ENCODE results near the gene HIVEP1. TPM values are rescaled to one million over a fixed set of nuclear protein-coding genes. Genes with fewer than 3 reads are reported as not detected.
A peak's percentile ranks its signal among the peaks of the same experiment; 100 is the strongest.

The HIVEP1 gene
- total RNA-seq, 2 experiments from 2014 or later, result 21.7 to 27.8 TPM

- H3K27ac Mint-ChIP-seq, result peak overlapping the region; percentile 60
- DNase-seq, result no peak
- ChIA-PET CTCF (no interaction called here), POLR2A (interaction anchor here (1.5 kb wide), 1 partner anchor 39 kb away, joined by 5 read pairs; no protein-coding TSS in a partner anchor)
- H3K36me3 Mint-ChIP-seq (ENCODE audit: low read depth), result peaks cover 7% of the 10 kb centered on the region
- peaks cover 66% of the 10 kb centered on the region for H3K4me1 Mint-ChIP-seq
- no peak overlapping the region for H3K4me3 Mint-ChIP-seq
- H3K9me3 Mint-ChIP-seq, result no peaks in the 10 kb centered on the region
- H3K27me3 Mint-ChIP-seq, result no peaks in the 10 kb centered on the region
Observed at GRCh38 chr6:12048609-12049008, 36.5 kb downstream of the HIVEP1 start.

GRCh38 chr6:12049165-12049564, 37.1 kb downstream of the HIVEP1 start:
- no peak for DNase-seq
- CTCF ChIA-PET, result no interaction called here

GRCh38 chr6:12051861-12052368, 39.8 kb downstream of the HIVEP1 start:
- peak overlapping the region; percentile 69 for H3K27ac Mint-ChIP-seq
- CTCF ChIA-PET, result interaction anchor here (1.2 kb wide), 2 partner anchors 11 to 14 kb away, joined by 3 to 5 read pairs; no protein-coding TSS in a partner anchor
- H3K27me3 Mint-ChIP-seq, result no peaks in the 10 kb centered on the region
- peak overlapping the region; percentile 12 for H3K4me3 Mint-ChIP-seq
- peaks cover 50% of the 10 kb centered on the region for H3K4me1 Mint-ChIP-seq
- no peaks in the 10 kb centered on the region for H3K9me3 Mint-ChIP-seq
- POLR2A ChIA-PET, result interaction anchor here (0.6 to 1.3 kb wide), 4 partner anchors 12 to 42 kb away, joined by 3 to 6 read pairs (median 4); no protein-coding TSS in a partner anchor
- H3K36me3 Mint-ChIP-seq (ENCODE audit: low read depth), result no peaks in the 10 kb centered on the region
- peak; percentile 68 for DNase-seq

More at GRCh38 chr6:12049165-12049564, 37.1 kb downstream of the HIVEP1 start:
- no peaks in the 10 kb centered on the region for H3K27me3 Mint-ChIP-seq
- H3K27ac Mint-ChIP-seq, result peak overlapping the region; percentile 60
- no peak overlapping the region for H3K4me3 Mint-ChIP-seq
- H3K4me1 Mint-ChIP-seq, result peaks cover 61% of the 10 kb centered on the region
- POLR2A ChIA-PET, result interaction anchor here (1.5 kb wide), 1 partner anchor 39 kb away, joined by 5 read pairs; no protein-coding TSS in a partner anchor
- peaks cover 3% of the 10 kb centered on the region for H3K36me3 Mint-ChIP-seq (ENCODE audit: low read depth)
- H3K9me3 Mint-ChIP-seq, result no peaks in the 10 kb centered on the region

- Mint-ChIP-seq H3K4me3 (no peak overlapping the region), H3K27me3 (no peaks in the 10 kb centered on the region), H3K9me3 (no peaks in the 10 kb centered on the region), H3K4me1 (peaks cover 34% of the 10 kb centered on the region), H3K27ac (no peak overlapping the region), H3K36me3 (ENCODE audit: low read depth) (peaks cover 5% of the 10 kb centered on the region)
- CTCF ChIA-PET, result no interaction called here
- DNase-seq, result no peak
- POLR2A ChIA-PET, result interaction anchor here (1.1 kb wide), 1 partner anchor 48 kb away, joined by 3 read pairs; no protein-coding TSS in a partner anchor
Observed at GRCh38 chr6:12058172-12058961, 46.3 kb downstream of the HIVEP1 start.

GRCh38 chr6:12060780-12061609, 48.9 kb downstream of the HIVEP1 start:
- Mint-ChIP-seq H3K27me3 (no peaks in the 10 kb centered on the region), H3K36me3 (ENCODE audit: low read depth) (peaks cover 8% of the 10 kb centered on the region), H3K4me3 (peak overlapping the region; percentile 71), H3K9me3 (no peaks in the 10 kb centered on the region), H3K4me1 (peaks cover 58% of the 10 kb centered on the region), H3K27ac (peak overlapping the region; percentile 50)
- DNase-seq, result peak; percentile 76
- ChIA-PET POLR2A (no interaction called here), CTCF (no interaction called here)

GRCh38 chr6:12062605-12063004, 50.5 kb downstream of the HIVEP1 start:
- DNase-seq, result no peak
- no peaks in the 10 kb centered on the region for H3K9me3 Mint-ChIP-seq
- POLR2A ChIA-PET, result interaction anchor here (1.7 kb wide), 1 partner anchor 10 kb away, joined by 4 read pairs; no protein-coding TSS in a partner anchor
- no peak overlapping the region for H3K27ac Mint-ChIP-seq
- no peak overlapping the region for H3K4me3 Mint-ChIP-seq
- H3K36me3 Mint-ChIP-seq (ENCODE audit: low read depth), result peaks cover 8% of the 10 kb centered on the region
- CTCF ChIA-PET, result interaction anchor here (1.3 kb wide), 1 partner anchor 10 kb away, joined by 3 read pairs; no protein-coding TSS in a partner anchor
- H3K4me1 Mint-ChIP-seq, result peaks cover 61% of the 10 kb centered on the region
- H3K27me3 Mint-ChIP-seq, result no peaks in the 10 kb centered on the region

GRCh38 chr6:12064131-12064530, 52.0 kb downstream of the HIVEP1 start:
- DNase-seq, result no peak
- no peaks in the 10 kb centered on the region for H3K9me3 Mint-ChIP-seq
- H3K36me3 Mint-ChIP-seq (ENCODE audit: low read depth), result peaks cover 8% of the 10 kb centered on the region
- H3K27ac Mint-ChIP-seq, result no peak overlapping the region
- H3K27me3 Mint-ChIP-seq, result no peaks in the 10 kb centered on the region
- ChIA-PET CTCF (interaction anchor here (1.3 kb wide), 1 partner anchor 12 kb away, joined by 3 read pairs; no protein-coding TSS in a partner anchor), POLR2A (interaction anchor here (1.7 kb wide), 1 partner anchor 11 kb away, joined by 4 read pairs; no protein-coding TSS in a partner anchor)
- peaks cover 51% of the 10 kb centered on the region for H3K4me1 Mint-ChIP-seq
- H3K4me3 Mint-ChIP-seq, result no peak overlapping the region

- Mint-ChIP-seq H3K4me1 (peaks cover 48% of the 10 kb centered on the region), H3K36me3 (ENCODE audit: low read depth) (peaks cover 5% of the 10 kb centered on the region), H3K27me3 (no peaks in the 10 kb centered on the region), H3K9me3 (no peaks in the 10 kb centered on the region), H3K4me3 (no peak overlapping the region), H3K27ac (peak overlapping the region; percentile 48)
- CTCF ChIA-PET, result no interaction called here
- POLR2A ChIA-PET, result no interaction called here
- no peak for DNase-seq
Observed at GRCh38 chr6:12064538-12065071, 52.5 kb downstream of the HIVEP1 start.

- Mint-ChIP-seq H3K27ac (peak overlapping the region; percentile 48), H3K4me3 (no peak overlapping the region), H3K4me1 (peaks cover 42% of the 10 kb centered on the region), H3K36me3 (ENCODE audit: low read depth) (peaks cover 4% of the 10 kb centered on the region), H3K9me3 (no peaks in the 10 kb centered on the region), H3K27me3 (no peaks in the 10 kb centered on the region)
- ChIA-PET POLR2A (interaction anchor here (0.7 to 0.8 kb wide), 2 partner anchors 13 to 72 kb away, joined by 3 read pairs; no protein-coding TSS in a partner anchor), CTCF (interaction anchor here (0.8 to 1.4 kb wide), 4 partner anchors 10 to 69 kb away, joined by 3 to 5 read pairs (median 4); no protein-coding TSS in a partner anchor)
- DNase-seq, result no peak
Observed at GRCh38 chr6:12065321-12066140, 53.4 kb downstream of the HIVEP1 start.

GRCh38 chr6:12066297-12066696, 54.2 kb downstream of the HIVEP1 start:
- H3K4me1 Mint-ChIP-seq, result peaks cover 42% of the 10 kb centered on the region
- peaks cover 4% of the 10 kb centered on the region for H3K36me3 Mint-ChIP-seq (ENCODE audit: low read depth)
- ChIA-PET CTCF (interaction anchor here (0.8 to 1.5 kb wide), 5 partner anchors 9 to 68 kb away, joined by 3 to 5 read pairs (median 3); no protein-coding TSS in a partner anchor), POLR2A (interaction anchor here (0.8 kb wide), 1 partner anchor 14 kb away, joined by 3 read pairs; no protein-coding TSS in a partner anchor)
- no peaks in the 10 kb centered on the region for H3K9me3 Mint-ChIP-seq
- H3K27ac Mint-ChIP-seq, result no peak overlapping the region
- no peaks in the 10 kb centered on the region for H3K27me3 Mint-ChIP-seq
- no peak overlapping the region for H3K4me3 Mint-ChIP-seq
- DNase-seq, result no peak

- H3K9me3 Mint-ChIP-seq, result no peaks in the 10 kb centered on the region
- H3K4me1 Mint-ChIP-seq, result peaks cover 36% of the 10 kb centered on the region
- ChIA-PET POLR2A (no interaction called here), CTCF (no interaction called here)
- H3K27ac Mint-ChIP-seq, result no peak overlapping the region
- H3K4me3 Mint-ChIP-seq, result no peak overlapping the region
- H3K27me3 Mint-ChIP-seq, result no peaks in the 10 kb centered on the region
- no peaks in the 10 kb centered on the region for H3K36me3 Mint-ChIP-seq (ENCODE audit: low read depth)
- no peak for DNase-seq
Observed at GRCh38 chr6:12068899-12069557, 56.9 kb downstream of the HIVEP1 start.

All from activated CD4-positive, alpha-beta memory T cell treated with anti-CD3 and anti-CD28 coated beads, Interleukin-2, amount 10 ng/mL, durations not matched to agents 7 days and 5 days (primary cell).